ENCODE results near the gene GSTK1. TPM values are rescaled to one million over a fixed set of nuclear protein-coding genes. Genes with fewer than 3 reads are reported as not detected.

GSTK1 gene
- total RNA-seq, 2 experiments from 2014 or later = 245 to 259 TPM

- peaks cover 4 to 6% of the 10 kb centered on the region in 2 experiments for H3K27me3 ChIP-seq (ENCODE audit: control insufficient read depth in 1 of 2, insufficient read depth in 2 of 2, low read length in 2 of 2)
- CTCF ChIA-PET = no interaction called here
Measured at GRCh38 chr7:143234533-143234875, 28.7 kb upstream of the GSTK1 start.

GRCh38 chr7:143235561-143235960, 27.7 kb upstream of the GSTK1 start:
- H3K36me3 Mint-ChIP-seq (ENCODE audit: low read depth) = peaks cover 11% of the 10 kb centered on the region

More at GRCh38 chr7:143234533-143234875, 28.7 kb upstream of the GSTK1 start:
- TF ChIP-seq CTCF (IDR thresholded peaks at IDR 0.05) = no peak
- Mint-ChIP-seq H3K4me3 (no peak overlapping the region), H3K27ac (no peak overlapping the region), H3K4me1 (ENCODE audit: low read depth) (no peaks in the 10 kb centered on the region), H3K36me3 (ENCODE audit: low read depth) (peaks cover 11% of the 10 kb centered on the region), H3K27me3 (peaks cover 12% of the 10 kb centered on the region), H3K9me3 (peaks cover 17% of the 10 kb centered on the region)
- POLR2A ChIA-PET = no interaction called here
- Histone ChIP-seq H3K4me3 (ENCODE audit: low read length) (no peak overlapping the region), H3K27ac (ENCODE audit: low read depth in 1 of 2, low read length in 2 of 2) (no peak overlapping the region), H3K4me1 (ENCODE audit: insufficient read depth, low read length) (no peaks in the 10 kb centered on the region), H3K9me3 (ENCODE audit: control insufficient read depth in 1 of 2, insufficient read depth in 1 of 2, low read length in 2 of 2) (peaks cover 6 to 24% of the 10 kb centered on the region in 2 experiments), H3K36me3 (ENCODE audit: insufficient read depth, low read length) (no peaks in the 10 kb centered on the region)
- DNase-seq = no peak
- intact Hi-C loops (cut with DNase I, micrococcal nuclease) = no loop called here
- ATAC-seq (ENCODE audit: poor library complexity) = no peak

GRCh38 chr7:143236408-143236990, 26.7 kb upstream of the GSTK1 start:
- Histone ChIP-seq H3K36me3 (ENCODE audit: insufficient read depth, low read length) (no peaks in the 10 kb centered on the region), H3K9me3 (ENCODE audit: control insufficient read depth in 1 of 2, insufficient read depth in 1 of 2, low read length in 2 of 2) (peaks cover 6 to 24% of the 10 kb centered on the region in 2 experiments), H3K4me3 (ENCODE audit: low read length) (no peak overlapping the region), H3K4me1 (ENCODE audit: insufficient read depth, low read length) (peaks cover 4% of the 10 kb centered on the region), H3K27ac (ENCODE audit: low read depth in 1 of 2, low read length in 2 of 2) (no peak overlapping the region), H3K27me3 (ENCODE audit: control insufficient read depth in 1 of 2, insufficient read depth in 2 of 2, low read length in 2 of 2) (peaks cover 4 to 6% of the 10 kb centered on the region in 2 experiments)
- Mint-ChIP-seq H3K9me3 (peaks cover 17% of the 10 kb centered on the region), H3K27me3 (peaks cover 12% of the 10 kb centered on the region), H3K4me1 (ENCODE audit: low read depth) (peaks cover 9% of the 10 kb centered on the region), H3K27ac (no peak overlapping the region), H3K36me3 (ENCODE audit: low read depth) (peaks cover 11% of the 10 kb centered on the region), H3K4me3 (no peak overlapping the region)
- intact Hi-C loops (cut with DNase I, micrococcal nuclease) = no loop called here
- ChIA-PET CTCF (no interaction called here), POLR2A (interaction anchor here (0.6 kb wide), 1 partner anchor 203 kb away, joined by 3 read pairs; no protein-coding TSS in a partner anchor)
- DNase-seq (no peak), ATAC-seq (ENCODE audit: poor library complexity) (no peak)
- TF ChIP-seq CTCF (IDR thresholded peaks at IDR 0.05) = no peak

More at GRCh38 chr7:143235561-143235960, 27.7 kb upstream of the GSTK1 start:
- ChIA-PET POLR2A (no interaction called here), CTCF (no interaction called here)
- no peak for ATAC-seq (ENCODE audit: poor library complexity)
- Mint-ChIP-seq H3K9me3 (peaks cover 17% of the 10 kb centered on the region), H3K27me3 (peaks cover 12% of the 10 kb centered on the region), H3K4me1 (ENCODE audit: low read depth) (peaks cover 3% of the 10 kb centered on the region), H3K27ac (no peak overlapping the region), H3K4me3 (no peak overlapping the region)
- H3K9me3 ChIP-seq (ENCODE audit: control insufficient read depth in 1 of 2, insufficient read depth in 1 of 2, low read length in 2 of 2) = peaks cover 6 to 24% of the 10 kb centered on the region in 2 experiments
- H3K4me3 ChIP-seq (ENCODE audit: low read length) = no peak overlapping the region
- no peaks in the 10 kb centered on the region for H3K36me3 ChIP-seq (ENCODE audit: insufficient read depth, low read length)
- no peak for TF ChIP-seq CTCF (IDR thresholded peaks at IDR 0.05)
- H3K27me3 ChIP-seq (ENCODE audit: control insufficient read depth in 1 of 2, insufficient read depth in 2 of 2, low read length in 2 of 2) = peaks cover 4 to 6% of the 10 kb centered on the region in 2 experiments
- no peak for DNase-seq
- intact Hi-C loops (cut with DNase I, micrococcal nuclease) = no loop called here
- no peak overlapping the region for H3K27ac ChIP-seq (ENCODE audit: low read depth in 1 of 2, low read length in 2 of 2)
- no peaks in the 10 kb centered on the region for H3K4me1 ChIP-seq (ENCODE audit: insufficient read depth, low read length)
